Karpas-422 (cell line): ENCODE results near the gene TMEM44. TPM values are rescaled to one million over a fixed set of nuclear protein-coding genes. Genes with fewer than 3 reads are reported as not detected.
"Not testable (repeated sequence)": the region's sequence is repeated elsewhere in the genome, so short reads cannot be mapped to it uniquely, and the experiment has no call there.

Experiments
- DNase-seq: peaks from one replicate; pipeline ENCODE4 v3.0.0-alpha.2; 2015
- H2AFZ ChIP-seq: fragments of 200-600 bp; sonication (generic); 2 replicates; pipeline ENCODE4 v1.6.1; 2014; ENCODE audit warnings: antibody characterized with exemption, low read length, mixed read lengths
- H3K27ac ChIP-seq: fragments of 200-600 bp; sonication (generic); 2 replicates; pipeline ENCODE4 v1.5.1; 2014; ENCODE audit warnings: mild to moderate bottlenecking, low read length, moderate library complexity
- H3K27me3 ChIP-seq: fragments of 200-600 bp; sonication (generic); 2 replicates; pipeline ENCODE4 v1.6.1; 2014; ENCODE audit warnings: low read length, mixed read lengths
- H3K36me3 ChIP-seq: fragments of 200-600 bp; sonication (generic); 2 replicates; pipeline ENCODE4 v1.6.1; 2014; ENCODE audit warnings: low read length, mixed read lengths; ENCODE audit not compliant: insufficient read depth
- H3K4me1 ChIP-seq: fragments of 200-600 bp; sonication (generic); 2 replicates; pipeline ENCODE4 v1.6.1; 2014; ENCODE audit warnings: mild to moderate bottlenecking, low read length, mixed read lengths
- H3K4me2 ChIP-seq: fragments of 200-600 bp; sonication (generic); 2 replicates; pipeline ENCODE4 v1.6.1; 2014; ENCODE audit warnings: low read length, low read depth, mild to moderate bottlenecking; ENCODE audit not compliant: poor library complexity, severe bottlenecking
- H3K4me3 ChIP-seq: fragments of 200-600 bp; sonication (generic); 2 replicates; pipeline ENCODE4 v1.5.1; 2014; ENCODE audit warnings: mild to moderate bottlenecking, antibody characterized with exemption, low read length, mixed read lengths
- H3K79me2 ChIP-seq: fragments of 200-600 bp; sonication (generic); 2 replicates; pipeline ENCODE4 v1.6.1; 2014; ENCODE audit warnings: mild to moderate bottlenecking, low read length, mixed read lengths
- H3K9ac ChIP-seq: fragments of 200-600 bp; sonication (generic); 2 replicates; pipeline ENCODE4 v1.6.0; 2014; ENCODE audit warnings: low read length
- H3K9me2 ChIP-seq: fragments of 200-600 bp; sonication (generic), shearing (Covaris generic); replicated peaks from 2 replicates; pipeline ENCODE4 v1.6.0; 2014; ENCODE audit warnings: mild to moderate bottlenecking, low read length, moderate library complexity; ENCODE audit not compliant: insufficient read depth
- H3K9me3 ChIP-seq: fragments of 300-700, 200-600 bp; sonication (generic); 2 replicates; pipeline ENCODE4 v1.6.1; 2014; ENCODE audit warnings: low read length, mixed read lengths
- H4K20me1 ChIP-seq: fragments of 200-600 bp; sonication (generic); 2 replicates; pipeline ENCODE4 v1.6.1; 2014; ENCODE audit warnings: mild to moderate bottlenecking, antibody characterized with exemption, low read length, low read depth; ENCODE audit not compliant: insufficient read depth
- total RNA-seq: library from RNA; depleted of rRNA; stranded (reverse); fragments of >200 nt; shearing (Covaris generic); gene quantifications from 2 replicates; pipeline ENCODE4 v1.2.3, GENCODE V29; 2014; ENCODE audit warnings: low replicate concordance

TMEM44 gene
- total RNA-seq, 1 experiment from 2014 or later, result 10.9 TPM

- H3K9ac ChIP-seq, result no peak overlapping the region
- H3K79me2 ChIP-seq, result no peaks in the 10 kb centered on the region
- no peaks in the 10 kb centered on the region for H3K4me1 ChIP-seq
- no peaks in the 10 kb centered on the region for H4K20me1 ChIP-seq
- no peaks in the 10 kb centered on the region for H3K9me2 ChIP-seq
- no peak overlapping the region for H2AFZ ChIP-seq
- peaks cover 5% of the 10 kb centered on the region; the same call in 1 of the 2 replicates for H3K9me3 ChIP-seq
- DNase-seq, result no peak
- no peaks in the 10 kb centered on the region for H3K27me3 ChIP-seq
- no peaks in the 10 kb centered on the region for H3K36me3 ChIP-seq
- H3K4me3 ChIP-seq, result no peak overlapping the region
- H3K27ac ChIP-seq, result no peak overlapping the region
- H3K4me2 ChIP-seq, result no peak overlapping the region
Observed at GRCh38 chr3:194548346-194549321, 84.6 kb downstream of the TMEM44 start.

DNA sequence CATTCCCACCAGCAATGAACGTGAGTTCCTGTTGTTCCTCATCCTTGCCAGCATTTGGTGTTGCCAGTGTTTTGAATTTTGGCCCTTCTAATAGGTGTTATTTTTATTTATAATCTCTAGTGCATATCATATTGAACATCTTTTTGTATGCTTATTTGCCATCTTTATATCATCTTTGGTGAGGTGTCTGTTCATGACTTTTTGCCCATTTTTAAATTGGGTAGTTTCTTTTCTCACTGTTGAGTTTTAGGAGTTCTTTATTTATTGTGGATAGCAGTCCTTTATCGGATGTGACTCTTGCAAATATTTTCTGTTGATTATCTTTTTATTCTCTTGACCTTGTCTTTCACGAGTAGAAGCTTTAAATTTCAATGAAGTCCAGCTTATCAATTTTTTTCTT lies 86.2 kb downstream of the TMEM44 start:
- Histone ChIP-seq H2AFZ (no peak overlapping the region), H3K27ac (no peak overlapping the region), H3K9ac (no peak overlapping the region), H3K9me3 (peaks cover 5% of the 10 kb centered on the region; the same call in 1 of the 2 replicates), H3K4me3 (no peak overlapping the region), H3K4me1 (no peaks in the 10 kb centered on the region), H3K36me3 (no peaks in the 10 kb centered on the region), H3K79me2 (no peaks in the 10 kb centered on the region), H4K20me1 (no peaks in the 10 kb centered on the region), H3K4me2 (no peak overlapping the region), H3K9me2 (no peaks in the 10 kb centered on the region), H3K27me3 (no peaks in the 10 kb centered on the region)
- no peak for DNase-seq

DNA sequence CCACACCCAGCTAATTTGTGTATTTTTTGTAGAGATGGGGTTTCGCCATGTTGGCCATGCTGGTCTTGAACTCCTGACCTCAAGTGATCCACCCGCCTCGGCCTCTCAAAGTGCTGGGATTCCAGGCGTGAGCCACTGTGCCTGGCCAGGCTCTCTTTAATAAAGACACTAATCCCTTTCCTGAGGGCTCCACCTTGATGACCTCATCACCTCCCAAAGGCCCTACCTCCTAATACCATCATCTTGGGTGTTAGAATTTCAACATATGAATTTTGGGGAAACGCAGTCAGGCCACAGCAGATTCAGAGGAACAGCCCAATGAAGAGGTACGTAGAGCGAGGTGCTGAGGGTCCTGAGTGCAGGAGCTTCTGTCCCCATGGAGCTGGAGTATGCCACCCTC lies 87.7 kb downstream of the TMEM44 start:
- not testable (repeated sequence) for H3K27ac ChIP-seq, H3K4me1 ChIP-seq, H3K36me3 ChIP-seq, H3K9me2 ChIP-seq, H3K4me3 ChIP-seq, H2AFZ ChIP-seq, H3K9me3 ChIP-seq, H4K20me1 ChIP-seq, H3K27me3 ChIP-seq, H3K4me2 ChIP-seq, DNase-seq, H3K79me2 ChIP-seq, H3K9ac ChIP-seq

DNA sequence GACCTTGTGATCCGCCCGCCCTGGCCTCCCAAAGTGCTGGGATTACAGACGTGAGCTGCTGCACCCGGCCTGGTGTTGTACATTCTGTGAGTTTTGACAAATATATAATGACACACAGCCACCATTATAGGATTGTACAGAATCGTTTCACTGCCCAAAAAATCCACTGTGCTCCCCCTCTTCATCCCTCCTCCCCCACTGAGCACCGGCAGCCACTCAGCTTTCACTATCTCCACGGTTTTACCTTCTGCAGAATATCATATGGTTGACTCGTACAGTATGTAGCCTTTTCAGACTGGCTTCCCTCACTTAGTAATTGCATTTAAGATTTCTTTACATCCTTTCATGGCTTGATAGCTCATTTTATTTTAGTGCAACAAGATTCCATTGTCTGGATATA lies 89.7 kb downstream of the TMEM44 start:
- H3K36me3 ChIP-seq, result no peaks in the 10 kb centered on the region
- H4K20me1 ChIP-seq, result no peaks in the 10 kb centered on the region
- H3K4me1 ChIP-seq, result no peaks in the 10 kb centered on the region
- H3K27me3 ChIP-seq, result no peaks in the 10 kb centered on the region
- H3K79me2 ChIP-seq, result no peaks in the 10 kb centered on the region
- no peak overlapping the region for H3K27ac ChIP-seq
- H3K9ac ChIP-seq, result no peak overlapping the region
- H2AFZ ChIP-seq, result no peak overlapping the region
- no peak overlapping the region for H3K4me2 ChIP-seq
- H3K4me3 ChIP-seq, result no peak overlapping the region
- DNase-seq, result no peak
- peaks cover 5% of the 10 kb centered on the region; the same call in 1 of the 2 replicates for H3K9me3 ChIP-seq
- no peaks in the 10 kb centered on the region for H3K9me2 ChIP-seq

DNA sequence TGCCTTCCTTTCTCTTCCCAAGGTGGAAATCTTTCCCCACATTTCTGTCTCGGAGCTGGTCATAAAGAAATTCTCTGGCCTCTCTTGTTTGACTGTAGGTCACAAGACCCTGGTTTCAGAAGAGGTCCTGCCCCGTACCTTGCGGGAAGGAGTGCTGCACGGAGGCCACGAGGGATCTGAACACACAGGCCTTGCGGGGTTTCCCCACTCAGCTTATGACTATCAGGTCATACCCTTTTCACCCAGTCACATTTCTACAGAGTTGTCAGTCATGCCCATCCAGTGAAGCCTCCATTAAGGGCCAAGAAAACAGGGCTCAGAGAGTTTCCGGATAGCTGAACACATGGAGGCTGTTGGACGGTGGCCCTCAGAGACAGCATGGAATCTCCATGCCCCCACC lies 91.7 kb downstream of the TMEM44 start:
- DNase-seq, result no peak

GRCh38 chr3:194540274-194540905 lies 92.8 kb downstream of the TMEM44 start:
- no peaks in the 10 kb centered on the region for H3K79me2 ChIP-seq
- no peak overlapping the region for H3K4me2 ChIP-seq

More for the DNA sequence above, 91.7 kb downstream of the TMEM44 start:
- Histone ChIP-seq H3K9ac (no peak overlapping the region), H2AFZ (no peak overlapping the region), H3K36me3 (no peaks in the 10 kb centered on the region), H3K9me2 (no peaks in the 10 kb centered on the region), H3K9me3 (no peaks in the 10 kb centered on the region), H4K20me1 (no peaks in the 10 kb centered on the region), H3K27ac (no peak overlapping the region), H3K4me2 (no peak overlapping the region), H3K4me3 (no peak overlapping the region), H3K79me2 (no peaks in the 10 kb centered on the region), H3K4me1 (no peaks in the 10 kb centered on the region), H3K27me3 (no peaks in the 10 kb centered on the region)

GRCh38 chr3:194539498-194539897 lies 93.7 kb downstream of the TMEM44 start:
- Histone ChIP-seq H3K9me3 (0 out of 2 replicates have a peak, but pooled peaks cover 2% of the 10 kb centered on the region), H3K9me2 (no peaks in the 10 kb centered on the region)
- DNase-seq, result no peak

More at GRCh38 chr3:194540274-194540905, 92.8 kb downstream of the TMEM44 start:
- H3K36me3 ChIP-seq, result no peaks in the 10 kb centered on the region
- H4K20me1 ChIP-seq, result no peaks in the 10 kb centered on the region
- H3K9ac ChIP-seq, result no peak overlapping the region
- H3K4me3 ChIP-seq, result no peak overlapping the region
- H3K9me3 ChIP-seq, result no peaks in the 10 kb centered on the region
- H3K27me3 ChIP-seq, result no peaks in the 10 kb centered on the region
- H3K4me1 ChIP-seq, result no peaks in the 10 kb centered on the region
- H3K27ac ChIP-seq, result no peak overlapping the region
- no peak overlapping the region for H2AFZ ChIP-seq
- H3K9me2 ChIP-seq, result no peaks in the 10 kb centered on the region
- DNase-seq, result no peak

DNA sequence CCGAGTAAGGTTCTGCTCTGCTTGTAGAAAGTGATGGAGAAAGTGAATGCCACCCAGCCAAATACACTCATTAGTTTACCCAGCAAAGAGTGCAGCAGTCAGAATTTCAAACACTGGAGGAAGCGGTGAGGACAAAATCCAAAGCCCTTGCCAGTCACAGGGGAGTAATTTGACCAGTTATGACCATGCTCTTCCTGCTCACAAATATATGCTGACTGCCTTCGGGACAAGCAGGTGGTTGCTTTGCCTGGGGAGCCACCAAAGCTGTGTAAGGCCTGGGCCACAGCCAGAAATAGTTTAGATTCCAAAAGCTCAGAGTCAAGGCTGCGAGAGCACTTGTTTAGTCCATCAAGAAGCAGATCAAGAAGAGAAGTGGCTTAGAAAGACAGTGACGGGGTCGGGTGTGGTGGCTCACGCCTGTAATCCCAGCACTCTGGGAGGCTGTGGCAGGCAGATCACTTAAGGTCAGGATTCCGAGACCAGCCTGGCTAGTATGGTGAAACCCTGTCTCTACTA lies 95.4 kb downstream of the TMEM44 start:
- H3K9ac ChIP-seq, result no peak overlapping the region
- H3K79me2 ChIP-seq, result no peaks in the 10 kb centered on the region
- no peaks in the 10 kb centered on the region for H4K20me1 ChIP-seq
- no peaks in the 10 kb centered on the region for H3K4me1 ChIP-seq
- H3K27ac ChIP-seq, result no peak overlapping the region
- no peaks in the 10 kb centered on the region for H3K36me3 ChIP-seq
- no peak overlapping the region for H3K4me3 ChIP-seq
- H3K27me3 ChIP-seq, result no peaks in the 10 kb centered on the region; the same call in 1 of the 2 replicates
- H3K9me2 ChIP-seq, result no peaks in the 10 kb centered on the region
- peaks cover 8% of the 10 kb centered on the region for H3K9me3 ChIP-seq
- no peak for DNase-seq
- H2AFZ ChIP-seq, result no peak overlapping the region
- H3K4me2 ChIP-seq, result no peak overlapping the region

More at GRCh38 chr3:194539498-194539897, 93.7 kb downstream of the TMEM44 start:
- no peak overlapping the region for H3K9ac ChIP-seq
- no peaks in the 10 kb centered on the region for H3K27me3 ChIP-seq
- no peaks in the 10 kb centered on the region for H3K79me2 ChIP-seq
- no peak overlapping the region for H3K27ac ChIP-seq
- H3K4me2 ChIP-seq, result no peak overlapping the region
- H3K4me1 ChIP-seq, result no peaks in the 10 kb centered on the region
- H2AFZ ChIP-seq, result no peak overlapping the region
- H4K20me1 ChIP-seq, result no peaks in the 10 kb centered on the region
- no peaks in the 10 kb centered on the region for H3K36me3 ChIP-seq
- H3K4me3 ChIP-seq, result no peak overlapping the region
